ENCODE measurements around the gene HAO2. TPM values are rescaled to one million over a fixed set of nuclear protein-coding genes. Genes with fewer than 3 reads are reported as not detected.

The HAO2 gene
- total and polyA plus RNA-seq, 2 donors (not counting 3 experiments of a cell fraction or from before 2014, with no cell fraction given), result not detected

GRCh38 chr1:119414950-119415349, 46.4 kb downstream of the HAO2 start, which contains the start of gene HSD3B2:
Gene HSD3B2, plus strand, starts transcription at chr1:119415150. Its CDS starts 270 bp downstream, at chr1:119415420.
- H3K4me2 ChIP-seq (ENCODE audit: insufficient read depth, low read length), result no peak within 1 kb of the TSS
- intact Hi-C loops (cut with micrococcal nuclease) (no loop called here), dilution Hi-C loops (cut with MboI; ENCODE audit: extremely low pct_ligation_motif_present, low sequenced_read_pairs) (no loop called here)
- H2AFZ ChIP-seq (ENCODE audit: low read depth, low read length), result no peak within 1 kb of the TSS
- no peak for FAIRE-seq
- H3K9me3 ChIP-seq (replicated peaks; ENCODE audit: control insufficient read depth, insufficient read depth, low read length), result no peaks in the 10 kb centered on the region
- no peak for DNase-seq (ENCODE audit: low read depth, low spot score)
- no peak within 1 kb of the TSS for H3K4me3 ChIP-seq (replicated peaks in 1 of 3; ENCODE audit: insufficient read depth in 1 of 3, low read depth in 1 of 3, low read length in 3 of 3)
- no peaks in the 10 kb centered on the region for H3K79me2 ChIP-seq (ENCODE audit: control insufficient read depth, insufficient read depth, low read length)
- TF ChIP-seq GATA2 (IDR thresholded peaks at IDR 0.05; ENCODE audit: insufficient read depth, insufficient read length, low read depth, low read length) (no peak), POLR2A (IDR thresholded peaks at IDR 0.05; ENCODE audit: low read depth, low read length) (no peak), MAX (IDR thresholded peaks at IDR 0.05; ENCODE audit: insufficient read depth, insufficient read length) (no peak), EZH2 (IDR thresholded peaks at IDR 0.05; ENCODE audit: borderline replicate concordance, low read depth, low read length, severe bottlenecking) (no peak), POLR2AphosphoS5 (IDR thresholded peaks at IDR 0.05; ENCODE audit: insufficient read depth, low read depth, low read length) (no peak), FOS (IDR thresholded peaks at IDR 0.05; ENCODE audit: borderline replicate concordance, insufficient read depth, low read length) (no peak), MYC (IDR thresholded peaks at IDR 0.05; ENCODE audit: low read depth, low read length) (no peak), CTCF (IDR thresholded peaks at IDR 0.05; ENCODE audit: extremely low read depth in 1 of 2, insufficient read depth in 1 of 2, low read depth in 1 of 2, low read length in 2 of 2) (no peak), JUN (IDR thresholded peaks at IDR 0.05; ENCODE audit: borderline replicate concordance, insufficient read depth, insufficient read length, low read depth) (no peak)
- no peaks in the 10 kb centered on the region for H3K36me3 ChIP-seq (ENCODE audit: control insufficient read depth in 2 of 2, extremely low read depth in 1 of 2, insufficient read depth in 2 of 2, low read length in 2 of 2)
- no peaks in the 10 kb centered on the region for H3K27me3 ChIP-seq (ENCODE audit: control insufficient read depth in 2 of 2, insufficient read depth in 2 of 2, low read length in 2 of 2)
- no TSS peak for BruUV-seq (replicated peaks)
- no peaks in the 10 kb centered on the region for H4K20me1 ChIP-seq (replicated peaks; ENCODE audit: control insufficient read depth, extremely low read depth, insufficient read depth, low read length)
- no peak within 1 kb of the TSS for H3K9ac ChIP-seq (replicated peaks; ENCODE audit: extremely low read depth, insufficient read depth, low read length)
- POLR2A ChIA-PET, result no interaction called here
- H3K4me1 ChIP-seq (ENCODE audit: control insufficient read depth, extremely low read depth, insufficient read depth, low read length), result no peaks in the 10 kb centered on the region
- no peak within 1 kb of the TSS for H3K27ac ChIP-seq (ENCODE audit: insufficient read depth, low read depth, low read length)
- no peaks in the 10 kb centered on the region for H3K9me1 ChIP-seq (replicated peaks; ENCODE audit: control insufficient read depth, extremely low read depth, insufficient read depth, low read length)
- CTCF ChIA-PET, result no interaction called here

All from endothelial cell of umbilical vein (primary cell).